Memory B cell (primary cell): ENCODE results near the gene CCDC174.
A peak's percentile ranks its signal among the peaks of the same experiment; 100 is the strongest.
"Not testable (repeated sequence)": the region's sequence is repeated elsewhere in the genome, so short reads cannot be mapped to it uniquely, and the experiment has no call there.

Experiments
- ATAC-seq: fragments of 150-1000 bp; cut with Tn5 transposase; 2 replicates; pipeline ENCODE4 v1.10.0; 2021; ENCODE audit warnings: low read depth, mild to moderate bottlenecking, moderate library complexity
- DNase-seq, 2 donors: peaks; one replicate each; pipeline ENCODE4 v3.0.0; 2022; ENCODE audit warnings: low spot score in 2 of 2
- H3K27ac Mint-ChIP-seq: one replicate; pipeline ENCODE4 v1.8.0; 2022; ENCODE audit warnings: mild to moderate bottlenecking, moderate library complexity, mixed read lengths
- H3K27me3 Mint-ChIP-seq: one replicate; pipeline ENCODE4 v1.8.0; 2022; ENCODE audit warnings: mixed read lengths
- H3K36me3 Mint-ChIP-seq: one replicate; pipeline ENCODE4 v1.8.0; 2022; ENCODE audit warnings: mild to moderate bottlenecking, mixed read lengths
- H3K4me1 Mint-ChIP-seq: one replicate; pipeline ENCODE4 v1.8.0; 2022; ENCODE audit warnings: mixed read lengths
- H3K4me3 Mint-ChIP-seq: one replicate; pipeline ENCODE4 v1.8.0; 2022; ENCODE audit warnings: mild to moderate bottlenecking, moderate library complexity, mixed read lengths
- H3K9me3 Mint-ChIP-seq: one replicate; pipeline ENCODE4 v1.8.0; 2022; ENCODE audit warnings: mixed read lengths

CCDC174 gene

DNA sequence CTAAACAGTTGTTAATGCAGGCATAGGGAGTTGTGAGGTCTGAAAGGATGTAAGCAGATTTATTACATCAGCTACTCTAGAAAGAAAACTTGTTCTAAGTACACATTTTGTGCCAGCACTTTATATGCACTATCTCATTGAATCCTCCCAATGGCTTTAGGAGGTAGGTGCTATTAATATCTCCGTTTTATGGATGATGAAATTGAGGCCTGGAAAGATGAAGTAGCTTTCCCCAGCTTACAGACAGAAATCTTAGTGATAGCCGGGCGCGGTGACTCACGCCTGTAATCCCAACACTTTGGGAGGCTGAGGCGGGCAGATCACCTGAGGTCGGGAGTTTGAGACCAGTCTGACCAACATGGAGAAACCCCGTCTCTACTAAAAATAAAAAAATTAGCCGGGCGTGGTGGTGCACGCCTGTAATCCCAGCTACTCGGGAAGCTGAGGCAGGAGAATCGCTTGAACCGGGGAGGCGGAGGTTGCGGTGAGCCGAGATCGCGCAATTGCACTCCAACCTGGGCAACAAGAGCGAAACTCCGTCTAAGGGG is 872 bp downstream of the CCDC174 start:
- peak overlapping the region; percentile 90 for H3K4me3 Mint-ChIP-seq
- not testable (repeated sequence) for ATAC-seq, H3K9me3 Mint-ChIP-seq, H3K27me3 Mint-ChIP-seq, DNase-seq
- H3K27ac Mint-ChIP-seq, result peak overlapping the region; percentile 100
- peaks cover 19% of the 10 kb centered on the region for H3K4me1 Mint-ChIP-seq
- H3K36me3 Mint-ChIP-seq, result peaks cover 10% of the 10 kb centered on the region

DNA sequence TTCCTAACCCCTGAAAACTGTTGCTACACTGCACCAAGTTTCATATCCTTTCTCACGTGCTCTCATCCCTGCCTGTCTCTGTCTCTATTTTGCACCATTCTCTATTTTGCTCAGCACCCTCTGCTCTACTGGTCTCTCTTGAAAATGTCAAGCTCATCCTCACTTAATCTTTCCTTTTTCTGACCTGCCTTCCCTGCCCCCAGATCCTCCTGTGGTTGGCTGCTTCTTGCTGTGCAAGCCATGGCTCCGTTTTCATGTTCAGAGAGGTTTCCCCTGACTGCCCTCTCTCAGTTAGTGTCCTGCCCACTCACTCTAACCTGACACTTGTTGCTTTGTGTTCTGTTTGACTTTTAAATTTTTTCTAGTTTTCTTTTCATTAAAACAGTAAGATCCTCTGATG is 6.0 kb downstream of the CCDC174 start:
- peaks cover 13% of the 10 kb centered on the region for H3K4me1 Mint-ChIP-seq
- no peaks in the 10 kb centered on the region for H3K9me3 Mint-ChIP-seq
- DNase-seq, result no peak
- no peak overlapping the region for H3K27ac Mint-ChIP-seq
- no peak overlapping the region for H3K4me3 Mint-ChIP-seq
- H3K36me3 Mint-ChIP-seq, result peaks cover 30% of the 10 kb centered on the region
- no peaks in the 10 kb centered on the region for H3K27me3 Mint-ChIP-seq
- no peak for ATAC-seq

DNA sequence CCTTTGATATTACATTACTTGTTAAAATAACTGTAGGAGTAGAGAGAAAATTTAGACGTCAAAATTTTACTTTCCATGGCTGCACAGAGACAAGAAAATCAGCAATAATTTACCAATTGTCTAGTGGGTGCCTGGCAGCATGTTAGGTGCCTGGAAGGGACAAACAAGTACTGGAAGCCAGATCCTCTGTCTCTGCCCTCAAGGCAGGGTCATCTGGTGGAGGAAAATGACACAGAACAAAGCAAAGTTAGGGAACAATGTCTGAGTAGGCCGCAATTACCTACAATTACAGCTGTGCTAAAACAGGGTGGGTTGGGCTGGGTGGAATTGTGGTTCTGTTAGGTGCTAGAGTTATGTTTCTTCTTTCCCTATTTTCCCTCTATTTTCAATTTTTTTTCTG is 7.4 kb downstream of the CCDC174 start:
- no peaks in the 10 kb centered on the region for H3K9me3 Mint-ChIP-seq
- H3K4me3 Mint-ChIP-seq, result no peak overlapping the region
- H3K27me3 Mint-ChIP-seq, result no peaks in the 10 kb centered on the region
- ATAC-seq, result no peak
- H3K27ac Mint-ChIP-seq, result no peak overlapping the region
- H3K4me1 Mint-ChIP-seq, result peaks cover 9% of the 10 kb centered on the region
- DNase-seq, result no peak
- peaks cover 35% of the 10 kb centered on the region for H3K36me3 Mint-ChIP-seq

DNA sequence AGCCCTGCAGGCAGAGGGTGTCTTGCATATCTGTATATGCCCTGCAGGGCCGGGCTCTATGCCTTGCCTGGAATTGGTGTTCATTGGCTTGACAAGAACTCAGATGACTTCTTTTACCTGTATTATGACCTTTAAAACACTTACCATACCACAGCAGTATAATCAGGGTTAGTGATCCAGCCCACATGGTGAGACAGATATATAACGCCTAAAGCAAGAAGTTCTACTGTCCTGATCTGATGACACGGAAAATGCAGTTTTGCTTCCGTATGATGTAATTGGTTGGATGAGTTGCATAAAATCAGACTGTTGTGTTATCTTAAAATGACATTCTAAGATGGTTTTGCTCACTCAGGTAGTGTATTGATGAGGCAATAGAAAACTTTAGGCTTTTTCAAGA is 9.4 kb downstream of the CCDC174 start:
- Mint-ChIP-seq H3K27me3 (no peaks in the 10 kb centered on the region), H3K4me1 (peaks cover 7% of the 10 kb centered on the region), H3K4me3 (no peak overlapping the region), H3K9me3 (no peaks in the 10 kb centered on the region), H3K27ac (no peak overlapping the region), H3K36me3 (peaks cover 39% of the 10 kb centered on the region)
- ATAC-seq, result no peak
- no peak for DNase-seq

DNA sequence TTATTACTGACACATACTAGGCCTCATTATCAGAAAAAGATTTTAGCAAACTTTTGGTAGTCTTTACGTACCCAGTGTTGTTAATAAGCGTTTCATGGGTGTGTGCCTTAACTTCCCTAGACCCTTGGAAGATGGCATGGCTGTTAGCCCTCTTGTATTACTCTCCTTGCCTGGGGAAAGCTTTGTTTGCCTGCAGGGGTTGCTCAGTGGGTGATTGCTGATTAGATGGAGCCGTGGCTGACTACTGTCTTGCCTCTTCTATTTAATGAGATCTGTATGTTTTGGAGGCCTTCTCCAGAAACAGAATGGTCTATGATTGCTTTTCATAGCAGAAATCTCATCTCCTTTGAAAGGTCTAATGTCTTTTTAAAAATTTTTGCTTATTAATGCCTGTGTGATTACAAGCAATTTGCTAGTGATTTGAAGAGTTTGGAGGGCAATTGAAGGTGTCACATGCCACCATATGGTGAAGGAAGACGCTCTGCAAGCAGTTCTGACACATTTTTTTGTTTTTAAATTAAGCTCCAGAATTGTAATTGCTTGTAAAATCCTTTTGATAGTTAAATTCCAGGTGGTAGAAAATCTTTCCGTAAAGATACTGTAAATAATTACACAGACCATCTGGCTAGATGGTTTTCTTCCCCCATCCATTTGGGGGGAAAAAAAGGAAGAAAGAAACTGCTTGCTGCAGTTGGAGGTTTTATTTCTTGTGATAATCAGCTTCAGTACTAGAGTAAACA is 12.0 kb downstream of the CCDC174 start:
- H3K9me3 Mint-ChIP-seq, result no peaks in the 10 kb centered on the region
- no peaks in the 10 kb centered on the region for H3K27me3 Mint-ChIP-seq
- peaks cover 2% of the 10 kb centered on the region for H3K4me1 Mint-ChIP-seq
- peaks cover 42% of the 10 kb centered on the region for H3K36me3 Mint-ChIP-seq
- no peak overlapping the region for H3K4me3 Mint-ChIP-seq
- ATAC-seq (no peak), DNase-seq (no peak)
- no peak overlapping the region for H3K27ac Mint-ChIP-seq

DNA sequence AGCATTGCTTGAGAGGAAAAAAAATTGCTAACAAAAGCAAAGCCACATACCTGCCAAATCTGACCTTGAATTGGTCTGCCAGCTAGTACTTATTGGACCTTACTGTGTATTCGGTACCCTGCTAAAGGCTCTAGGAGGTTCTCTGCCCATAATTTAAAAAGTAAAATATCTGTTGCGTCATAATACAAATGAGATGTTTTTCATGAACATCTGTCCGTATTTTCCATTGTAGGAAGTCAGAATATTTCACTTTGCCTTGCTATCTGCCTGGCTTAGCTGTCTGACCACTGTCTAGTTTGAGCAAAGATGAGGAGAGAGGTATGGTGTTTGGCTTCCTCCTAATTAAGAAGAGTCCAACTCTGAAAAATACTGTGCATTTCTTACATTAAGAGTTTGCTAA is 12.6 kb downstream of the CCDC174 start:
- Mint-ChIP-seq H3K27ac (no peak overlapping the region), H3K36me3 (peaks cover 41% of the 10 kb centered on the region), H3K9me3 (no peaks in the 10 kb centered on the region)

DNA sequence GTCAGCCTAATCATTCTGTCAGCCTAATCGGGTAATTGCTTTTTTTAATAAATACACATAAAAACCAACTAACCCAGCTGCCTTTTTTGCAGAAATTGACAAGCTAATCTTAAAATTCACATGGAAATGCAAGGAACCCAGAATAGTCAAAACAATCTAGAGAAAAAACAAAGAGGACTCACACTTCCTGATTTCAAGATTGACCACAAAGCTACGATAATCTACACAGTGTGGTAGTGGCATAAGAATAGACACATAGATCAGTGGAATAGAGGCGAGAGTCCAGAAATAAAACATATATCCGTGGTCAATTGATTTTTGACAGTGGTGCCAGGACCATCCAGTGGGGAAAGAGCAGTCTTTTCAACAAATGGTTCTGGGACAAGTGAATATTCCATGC is 21.0 kb downstream of the CCDC174 start:
- peaks cover 24% of the 10 kb centered on the region for H3K36me3 Mint-ChIP-seq
- peak overlapping the region; percentile 72 for H3K27ac Mint-ChIP-seq
- H3K4me1 Mint-ChIP-seq, result no peaks in the 10 kb centered on the region
- no peak for ATAC-seq
- no peaks in the 10 kb centered on the region for H3K9me3 Mint-ChIP-seq
- no peaks in the 10 kb centered on the region for H3K27me3 Mint-ChIP-seq
- DNase-seq, result no peak
- no peak overlapping the region for H3K4me3 Mint-ChIP-seq

More for the DNA sequence above, 12.6 kb downstream of the CCDC174 start:
- DNase-seq, result no peak
- no peaks in the 10 kb centered on the region for H3K27me3 Mint-ChIP-seq
- no peak for ATAC-seq
- peaks cover 2% of the 10 kb centered on the region for H3K4me1 Mint-ChIP-seq
- H3K4me3 Mint-ChIP-seq, result no peak overlapping the region

DNA sequence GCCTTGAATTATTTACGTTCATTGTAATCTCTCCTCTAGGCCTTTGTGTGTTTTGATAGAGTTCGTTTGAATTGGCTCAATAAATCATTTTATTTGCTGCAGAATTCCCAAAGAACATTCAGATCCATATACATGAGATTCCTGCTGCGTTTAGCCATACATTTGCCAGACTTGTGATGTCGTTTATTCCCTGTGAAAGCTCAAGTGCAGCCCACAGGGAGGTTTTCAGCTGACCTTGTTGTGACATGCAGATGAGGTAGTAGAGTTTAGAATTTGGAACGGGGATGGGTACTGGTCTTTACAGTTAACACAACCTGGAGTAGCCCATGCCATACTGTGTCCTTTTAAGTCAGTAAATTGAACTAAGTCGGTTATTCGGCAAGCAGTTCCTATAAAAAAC is 23.3 kb downstream of the CCDC174 start, which contains the start of gene C3orf20:
C3orf20 (plus strand) TSS at position 301 of the 400 bp plus-strand sequence. CDS start 7,573 bp downstream, outside the sequence.
- DNase-seq (no peak), ATAC-seq (no peak)
- H3K9me3 Mint-ChIP-seq, result peaks cover 2% of the 10 kb centered on the region
- H3K4me3 Mint-ChIP-seq, result no peak within 1 kb of the TSS
- no peak within 1 kb of the TSS for H3K27ac Mint-ChIP-seq
- H3K36me3 Mint-ChIP-seq, result peaks cover 16% of the 10 kb centered on the region
- peaks cover 3% of the 10 kb centered on the region for H3K4me1 Mint-ChIP-seq
- H3K27me3 Mint-ChIP-seq, result no peaks in the 10 kb centered on the region

DNA sequence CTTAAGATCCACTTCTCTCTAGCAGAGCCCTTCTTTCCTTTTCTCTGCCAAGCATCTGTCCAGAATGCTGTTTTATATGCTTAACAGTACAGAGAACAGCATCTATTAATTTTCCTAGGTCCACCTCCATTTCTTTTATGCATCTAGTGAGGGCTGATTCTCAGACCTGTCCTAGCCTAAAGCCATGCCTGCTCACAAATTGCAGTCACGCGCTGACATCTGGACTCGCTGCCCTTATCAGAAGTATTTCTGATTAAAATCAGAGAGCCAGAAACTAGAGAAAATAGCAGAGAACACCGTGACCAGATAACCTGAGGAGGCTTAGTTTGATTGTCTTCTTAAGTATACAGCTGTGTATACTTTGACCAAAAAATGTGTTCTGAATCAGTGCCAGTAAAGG is 25.3 kb downstream of the CCDC174 start:
- DNase-seq (no peak), ATAC-seq (no peak)
- Mint-ChIP-seq H3K27me3 (no peaks in the 10 kb centered on the region), H3K36me3 (peaks cover 14% of the 10 kb centered on the region), H3K27ac (no peak overlapping the region), H3K4me3 (no peak overlapping the region), H3K4me1 (peaks cover 3% of the 10 kb centered on the region), H3K9me3 (peaks cover 6% of the 10 kb centered on the region)

DNA sequence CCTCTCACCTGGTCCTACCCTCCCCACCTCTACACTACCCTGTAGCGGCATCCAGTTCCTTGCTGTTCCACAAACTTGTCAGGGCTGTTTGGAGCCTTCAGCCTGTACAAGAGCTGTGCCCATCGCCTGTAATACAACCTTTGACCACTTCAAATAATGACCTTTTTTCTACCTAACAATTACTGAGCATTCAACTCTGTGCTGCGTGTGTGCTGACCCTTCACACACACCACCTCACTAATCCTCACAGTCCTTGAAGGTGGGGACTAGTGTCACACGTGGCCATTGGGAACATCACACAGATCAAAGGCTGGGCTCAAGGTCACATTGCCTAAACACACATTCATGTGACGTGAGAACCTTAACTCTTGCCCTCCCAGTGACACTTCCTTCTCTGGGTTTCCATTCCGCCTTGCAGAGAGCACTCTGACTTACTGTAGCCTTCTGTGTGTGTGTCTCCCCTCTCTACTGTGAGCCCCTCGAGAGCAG is 26.5 kb downstream of the CCDC174 start:
- Mint-ChIP-seq H3K36me3 (peaks cover 7% of the 10 kb centered on the region), H3K4me1 (peaks cover 3% of the 10 kb centered on the region), H3K27me3 (no peaks in the 10 kb centered on the region), H3K27ac (no peak overlapping the region), H3K9me3 (peaks cover 6% of the 10 kb centered on the region), H3K4me3 (no peak overlapping the region)
- no peak for ATAC-seq
- no peak for DNase-seq

DNA sequence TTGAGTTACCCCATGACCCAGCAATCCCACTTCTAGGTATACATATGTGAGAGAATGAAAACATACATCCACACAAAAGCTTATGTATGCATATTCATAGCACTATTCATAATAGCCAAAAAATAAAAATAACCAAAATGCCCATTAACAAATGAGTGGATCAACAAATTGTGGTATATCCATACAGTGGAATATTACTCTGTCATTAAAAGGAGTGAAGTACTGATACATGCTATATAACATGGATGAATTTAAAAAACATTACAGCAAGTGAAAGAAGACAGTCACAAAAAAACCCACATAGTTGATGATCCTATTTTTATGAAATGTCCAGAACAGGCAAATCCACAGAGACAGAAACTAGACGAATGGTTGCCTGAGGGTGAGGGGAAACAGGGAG is 28.6 kb downstream of the CCDC174 start:
- DNase-seq, result no peak
- peaks cover 3% of the 10 kb centered on the region for H3K4me1 Mint-ChIP-seq

DNA sequence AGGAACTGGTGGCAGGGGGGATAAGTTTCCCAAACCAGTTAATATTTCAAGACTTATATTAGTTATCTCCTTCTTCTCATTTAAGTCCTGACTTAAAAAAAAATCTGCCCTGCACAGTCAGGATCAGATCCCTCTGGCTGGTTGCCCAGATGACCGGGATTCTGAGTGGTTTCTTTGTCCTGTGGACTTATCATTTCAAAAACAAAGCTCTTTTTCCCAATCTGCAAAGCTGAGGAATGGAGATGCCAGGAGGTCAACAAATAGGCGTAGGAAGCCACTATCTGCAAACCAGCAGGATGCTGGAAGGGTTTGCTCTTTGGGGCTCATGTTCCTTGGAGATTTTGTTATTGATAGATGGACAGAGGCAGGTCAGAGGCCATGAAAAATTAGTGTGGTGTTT is 29.2 kb downstream of the CCDC174 start:
- H3K9me3 Mint-ChIP-seq, result peaks cover 6% of the 10 kb centered on the region
- H3K36me3 Mint-ChIP-seq, result peaks cover 7% of the 10 kb centered on the region
- H3K4me1 Mint-ChIP-seq, result peaks cover 8% of the 10 kb centered on the region
- H3K4me3 Mint-ChIP-seq, result no peak overlapping the region
- no peak overlapping the region for H3K27ac Mint-ChIP-seq
- H3K27me3 Mint-ChIP-seq, result no peaks in the 10 kb centered on the region
- no peak for ATAC-seq
- DNase-seq, result no peak

More for the DNA sequence above, 28.6 kb downstream of the CCDC174 start:
- H3K27me3 Mint-ChIP-seq, result no peaks in the 10 kb centered on the region
- no peak overlapping the region for H3K4me3 Mint-ChIP-seq
- H3K27ac Mint-ChIP-seq, result no peak overlapping the region
- ATAC-seq, result no peak
- peaks cover 7% of the 10 kb centered on the region for H3K36me3 Mint-ChIP-seq
- H3K9me3 Mint-ChIP-seq, result peaks cover 6% of the 10 kb centered on the region

DNA sequence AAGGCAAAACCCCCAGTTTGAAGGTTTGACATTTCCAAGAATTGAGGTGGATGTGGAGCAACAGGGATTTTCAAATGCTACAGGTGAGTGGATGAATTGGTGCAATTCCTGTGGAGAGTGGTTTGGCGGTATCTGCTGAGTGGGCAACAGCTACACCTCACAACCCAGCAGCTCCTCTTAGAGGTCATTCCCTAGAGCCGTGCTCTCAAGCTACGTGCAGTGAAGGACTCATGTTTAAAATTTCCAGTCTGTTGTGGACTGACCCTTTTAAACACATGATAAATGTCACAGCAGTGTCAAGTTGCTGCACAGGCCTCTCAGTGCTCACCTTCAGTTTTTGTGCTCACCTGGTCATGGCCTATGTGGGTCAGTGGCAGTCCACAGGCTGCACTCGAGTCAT is 32.9 kb downstream of the CCDC174 start:
- Mint-ChIP-seq H3K9me3 (peaks cover 4% of the 10 kb centered on the region), H3K4me3 (no peak overlapping the region), H3K4me1 (peaks cover 15% of the 10 kb centered on the region), H3K27ac (no peak overlapping the region), H3K36me3 (peaks cover 4% of the 10 kb centered on the region), H3K27me3 (peaks cover 1% of the 10 kb centered on the region)
- DNase-seq (no peak), ATAC-seq (no peak)

DNA sequence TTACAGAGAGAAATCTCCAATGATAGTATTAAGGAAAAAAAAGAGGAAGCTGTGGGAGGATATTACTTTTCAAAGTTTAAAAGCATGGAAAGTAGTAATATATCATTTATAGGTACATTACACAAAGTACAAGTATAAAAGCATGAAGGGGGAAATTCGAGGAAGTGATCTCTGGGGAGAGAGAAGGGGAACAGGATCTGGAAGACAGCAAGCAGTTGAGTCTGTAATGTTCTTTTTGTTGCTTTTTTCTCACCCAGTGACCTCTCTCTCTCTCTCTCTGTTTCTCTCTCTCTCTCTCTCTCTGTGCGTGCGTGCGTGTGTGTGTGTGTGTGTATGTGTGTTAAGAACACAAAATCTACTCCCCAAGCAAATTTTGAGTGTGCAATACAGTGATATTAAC is 33.6 kb downstream of the CCDC174 start:
- no peak overlapping the region for H3K4me3 Mint-ChIP-seq
- H3K36me3 Mint-ChIP-seq, result peaks cover 2% of the 10 kb centered on the region
- ATAC-seq, result no peak

DNA sequence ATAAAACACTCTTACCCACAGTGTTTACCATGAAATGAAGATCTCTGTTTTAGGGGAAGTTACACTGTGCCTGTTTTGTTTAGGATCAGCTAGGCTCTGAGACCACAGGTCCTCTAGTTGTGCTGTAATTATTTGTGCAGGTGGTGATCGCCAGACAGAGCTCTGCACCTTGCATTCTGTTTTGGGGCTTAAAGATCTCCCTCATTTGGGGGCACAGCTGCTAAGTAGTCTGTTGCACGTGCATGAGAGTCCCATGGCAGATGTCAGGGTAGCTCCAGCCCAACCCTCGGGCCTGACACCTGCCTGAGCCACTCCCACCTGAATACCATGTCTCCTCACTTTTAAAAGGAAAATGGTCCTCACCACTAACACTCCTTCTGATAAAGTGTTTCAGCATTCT is 35.8 kb downstream of the CCDC174 start:
- no peak overlapping the region for H3K4me3 Mint-ChIP-seq
- H3K27ac Mint-ChIP-seq, result no peak overlapping the region
- no peaks in the 10 kb centered on the region for H3K36me3 Mint-ChIP-seq
- no peak for DNase-seq
- H3K27me3 Mint-ChIP-seq, result peaks cover 19% of the 10 kb centered on the region
- no peaks in the 10 kb centered on the region for H3K9me3 Mint-ChIP-seq
- no peak for ATAC-seq
- H3K4me1 Mint-ChIP-seq, result peaks cover 20% of the 10 kb centered on the region

More for the DNA sequence above, 33.6 kb downstream of the CCDC174 start:
- Mint-ChIP-seq H3K27ac (no peak overlapping the region), H3K4me1 (peaks cover 17% of the 10 kb centered on the region), H3K27me3 (peaks cover 5% of the 10 kb centered on the region), H3K9me3 (peaks cover 2% of the 10 kb centered on the region)
- no peak for DNase-seq
